Activated CD4-positive, alpha-beta T cell treated with anti-CD3 and anti-CD28 coated beads, Interleukin-2, amount 50 U/mL, for 1 hour (primary cell): ENCODE measurements around the gene CCDC146.
"Not testable (repeated sequence)": the region's sequence is repeated elsewhere in the genome, so short reads cannot be mapped to it uniquely, and the experiment has no call there.

ENCODE experiments used
- DNase-seq: peaks from one replicate; pipeline ENCODE4 v3.0.0-alpha.2; 2020

CCDC146 gene

DNA sequence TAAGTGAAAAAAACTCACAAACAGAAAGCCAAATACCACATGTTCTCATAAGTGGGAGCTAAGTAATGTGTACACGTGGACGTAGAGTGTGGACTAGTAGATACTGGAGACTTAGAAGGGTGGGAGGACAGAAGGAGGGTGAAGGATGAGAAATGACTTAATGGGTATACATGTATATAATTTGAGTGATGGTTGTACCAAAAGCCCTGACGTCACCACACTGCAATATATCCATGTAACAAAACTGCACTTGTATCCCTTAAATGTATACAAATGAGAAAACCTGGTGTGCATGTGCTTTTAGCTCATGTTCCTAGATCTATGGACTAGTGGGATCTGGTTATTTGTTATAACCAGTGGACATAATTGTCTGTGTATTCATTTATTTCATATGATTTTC is 125.7 kb downstream of the CCDC146 start:
- DNase-seq = no peak

DNA sequence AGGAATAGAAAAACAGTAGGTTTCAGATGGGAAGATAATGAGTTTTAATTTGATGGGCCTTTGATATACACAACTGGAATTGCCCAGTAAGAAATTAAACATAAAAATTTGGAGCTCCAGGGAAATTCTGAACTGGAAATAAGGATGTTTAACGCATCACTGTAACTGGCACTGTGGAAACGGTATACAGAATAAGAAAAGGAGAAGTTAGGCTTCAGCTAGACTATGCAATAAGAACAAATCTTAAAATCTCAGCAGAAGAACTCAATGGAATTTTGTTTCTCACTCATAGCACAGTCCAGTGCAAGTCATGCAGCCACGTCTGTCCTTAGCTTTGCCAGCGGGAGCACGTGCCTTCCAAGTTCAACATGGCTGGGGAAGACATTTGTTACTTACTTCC is 130.1 kb downstream of the CCDC146 start:
- DNase-seq = no peak

DNA sequence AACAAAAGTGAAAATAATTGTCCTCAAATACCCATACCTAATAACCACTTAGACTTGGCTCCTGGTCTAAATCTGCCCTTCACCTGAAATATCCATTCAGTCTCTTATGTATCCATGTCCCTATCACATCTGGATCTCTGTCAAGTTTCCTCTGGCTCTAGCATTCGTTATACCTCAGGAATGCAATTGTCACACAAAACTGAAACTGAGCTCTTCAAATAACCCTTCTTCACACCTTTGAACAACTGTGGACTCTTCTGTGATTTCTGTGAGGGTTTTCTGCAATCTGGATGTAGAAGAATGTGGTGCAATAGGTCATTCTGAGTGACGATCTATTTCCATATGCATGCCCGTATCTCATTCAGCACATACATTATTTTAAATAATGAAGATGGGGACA is 130.7 kb downstream of the CCDC146 start:
- DNase-seq = no peak

DNA sequence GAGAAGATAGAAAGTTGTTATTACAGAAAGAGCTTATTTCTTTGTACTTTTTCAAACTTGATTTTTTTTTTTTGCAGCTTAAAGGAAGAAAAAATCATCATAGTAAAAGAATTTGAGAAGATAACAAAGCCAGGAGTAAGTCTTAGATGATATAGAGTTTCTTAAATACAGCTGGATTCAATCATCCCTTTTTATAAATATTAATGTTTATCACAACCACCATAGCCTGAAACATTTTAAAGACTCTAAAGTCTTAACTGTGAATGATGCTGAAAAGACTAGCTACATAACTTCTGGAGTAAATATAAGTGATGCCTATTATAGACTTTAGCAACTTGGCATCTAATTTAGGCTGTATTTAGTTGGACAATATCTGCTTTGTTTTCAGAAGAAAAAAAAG is 132.0 kb downstream of the CCDC146 start:
- no peak for DNase-seq

DNA sequence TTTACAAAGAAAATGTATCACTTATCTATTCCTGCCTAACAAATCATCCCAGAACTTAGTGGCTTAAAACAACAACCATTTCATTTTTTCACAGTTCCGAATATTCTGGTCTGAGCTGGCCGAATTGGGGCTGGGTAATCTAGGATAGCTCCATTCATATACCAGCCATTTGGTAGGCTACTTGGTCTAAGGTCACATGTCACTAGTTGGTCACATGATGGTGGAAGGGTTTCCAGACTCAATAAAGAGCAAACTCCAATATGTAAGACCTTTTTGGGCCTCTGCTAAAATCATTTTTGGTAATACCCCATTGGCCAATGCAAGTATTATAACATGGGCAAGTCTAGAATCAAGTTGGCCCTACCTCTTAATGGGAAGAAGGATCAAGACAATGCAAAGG is 132.5 kb downstream of the CCDC146 start:
- DNase-seq = no peak

DNA sequence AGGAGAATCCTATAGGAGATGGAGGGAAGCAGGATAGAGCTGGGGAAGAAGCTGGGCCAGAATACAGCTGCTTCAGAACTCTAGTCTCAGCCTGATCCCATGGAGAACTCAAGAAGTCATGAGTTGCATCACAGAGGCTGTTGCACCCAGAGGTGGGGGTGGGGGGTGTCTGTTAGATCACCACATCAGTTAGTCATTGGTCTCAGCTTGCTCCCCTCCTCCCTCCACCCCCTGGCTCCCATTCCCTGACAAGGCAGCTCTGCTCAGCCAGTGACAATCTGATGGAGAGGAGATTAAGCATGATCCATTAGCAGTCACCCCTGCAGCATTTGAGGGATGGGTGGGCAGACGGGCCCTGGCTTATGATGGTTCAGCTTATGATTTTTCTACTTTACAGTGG is 135.6 kb downstream of the CCDC146 start:
- no peak for DNase-seq

DNA sequence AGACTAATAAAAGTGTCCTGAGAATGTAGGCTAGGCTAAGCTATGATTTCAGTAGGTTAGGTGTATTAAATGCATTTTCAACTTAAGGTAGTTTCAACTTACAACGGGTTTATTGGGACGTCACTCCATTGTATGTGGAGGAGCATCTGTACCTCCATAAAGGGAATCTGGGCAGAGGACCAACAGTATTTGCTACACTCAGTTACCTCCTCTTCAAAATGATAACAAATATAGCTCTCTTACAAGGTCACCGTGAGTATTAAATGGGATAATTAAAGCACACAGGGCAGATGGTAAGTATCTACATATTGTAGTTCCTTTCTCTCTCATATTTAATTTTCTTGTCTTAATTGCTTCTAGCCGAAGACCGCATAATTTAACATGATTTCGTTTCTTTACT is 136.2 kb downstream of the CCDC146 start:
- DNase-seq = no peak

DNA sequence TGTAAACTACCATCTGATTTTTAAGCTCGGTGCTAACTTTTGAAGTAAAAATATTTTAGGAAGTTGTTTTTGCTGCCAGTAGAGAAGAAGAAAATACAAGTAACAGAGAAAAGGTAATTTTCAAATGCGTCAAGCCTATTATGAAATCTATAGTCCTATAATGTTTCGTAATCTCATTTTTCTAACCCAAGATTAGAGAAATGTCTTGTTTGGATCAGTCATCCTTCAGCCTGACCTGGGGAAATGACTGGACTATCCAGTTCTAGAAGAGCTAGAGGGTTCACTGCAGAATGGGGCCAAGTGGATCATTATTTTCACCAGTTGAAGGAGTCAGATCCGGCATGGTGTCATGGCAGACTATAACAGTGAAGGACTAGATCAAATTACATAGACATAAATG is 139.9 kb downstream of the CCDC146 start:
- DNase-seq = no peak

DNA sequence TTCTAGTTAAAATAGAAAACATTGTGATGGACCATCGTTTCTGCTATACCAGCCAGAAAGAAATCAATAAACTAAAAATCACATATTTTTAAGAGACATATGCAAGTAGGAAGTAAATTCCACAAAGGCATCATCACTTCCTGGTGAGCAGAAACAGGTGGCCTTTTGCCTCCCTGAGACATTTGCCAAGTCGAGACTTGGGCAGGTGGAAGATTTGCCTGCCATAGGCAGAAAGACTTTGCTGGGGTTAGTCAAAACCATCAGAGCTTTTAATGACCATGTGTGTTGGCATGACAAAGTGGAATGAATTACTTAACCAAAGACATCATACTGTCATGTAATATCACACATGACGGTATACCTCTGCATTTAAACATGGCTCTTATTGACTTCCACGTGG is 143.3 kb downstream of the CCDC146 start:
- DNase-seq = no peak

DNA sequence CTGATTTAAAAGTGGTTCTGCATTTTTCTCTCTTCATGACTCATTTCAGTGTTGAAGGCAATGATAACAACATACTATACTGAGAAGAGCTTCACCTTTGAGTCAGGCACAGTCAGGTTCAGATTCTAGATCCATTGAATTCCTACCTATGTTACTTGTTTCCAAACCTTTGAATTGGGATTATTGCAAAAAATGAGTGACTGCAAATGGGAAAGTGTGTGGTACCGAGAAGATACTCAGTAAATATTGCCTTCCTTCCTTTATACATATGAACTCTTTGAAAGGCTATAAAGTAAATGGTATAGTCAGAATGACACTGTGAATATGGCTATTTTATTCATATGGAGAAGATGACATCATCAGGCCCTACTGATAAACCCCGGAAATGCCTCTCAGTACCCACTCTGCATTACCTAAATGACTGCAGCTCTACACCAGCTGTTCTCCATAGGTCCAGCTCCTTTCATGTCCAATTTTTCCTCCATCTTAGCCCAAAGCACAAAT is 143.9 kb downstream of the CCDC146 start:
- DNase-seq = no peak

DNA sequence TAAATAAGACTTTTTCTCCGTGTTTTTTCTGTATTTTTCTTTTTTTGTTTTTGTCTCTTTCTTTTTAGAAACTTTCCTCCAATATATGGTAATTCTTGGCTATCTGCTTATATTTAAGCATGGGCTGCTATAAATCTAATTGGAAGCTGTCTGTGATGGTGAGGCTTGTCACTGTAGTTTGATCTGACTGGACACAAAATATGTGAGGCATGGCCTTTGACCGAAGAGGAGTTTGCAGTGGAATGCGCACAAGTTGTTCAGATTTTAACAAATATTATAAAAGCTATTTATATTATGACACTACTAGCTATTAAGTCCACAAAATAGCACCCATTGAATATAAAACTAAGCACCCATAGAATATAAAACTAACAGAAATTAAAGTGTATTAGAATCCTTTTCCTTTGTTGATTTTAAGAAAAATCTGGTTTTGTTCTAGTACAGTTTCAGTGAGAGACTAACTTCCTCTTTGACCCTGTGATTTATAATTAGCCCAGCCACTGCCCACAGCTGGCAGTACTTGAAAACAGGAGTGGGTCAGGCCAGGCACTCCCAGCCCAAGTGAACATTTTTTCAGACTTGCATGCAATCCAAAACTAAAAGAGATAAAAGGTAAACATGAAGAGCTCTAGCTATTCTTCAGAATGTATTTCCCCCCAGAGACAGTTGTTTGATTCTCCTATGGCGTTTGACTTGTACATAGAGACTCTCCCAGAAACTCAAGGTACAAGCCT is 147.1 kb downstream of the CCDC146 start:
- DNase-seq = no peak

DNA sequence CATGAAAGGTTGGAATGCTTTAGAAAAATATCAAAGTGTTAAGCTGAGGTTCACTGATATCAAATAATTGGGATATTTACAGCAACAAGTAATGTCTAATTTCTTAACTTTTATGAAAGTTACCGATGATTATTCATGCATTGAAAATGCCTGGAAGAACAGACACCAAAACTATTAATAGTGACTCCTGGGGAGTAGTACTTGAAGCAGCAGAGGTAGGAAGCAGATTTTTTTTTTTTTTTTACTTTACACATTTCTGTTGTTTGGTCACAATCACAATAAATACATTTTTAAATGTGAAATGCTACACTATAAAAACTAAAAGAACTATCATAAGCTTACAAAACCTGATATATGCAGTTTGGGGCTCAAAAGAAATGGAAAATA is 147.7 kb downstream of the CCDC146 start:
- DNase-seq = no peak

DNA sequence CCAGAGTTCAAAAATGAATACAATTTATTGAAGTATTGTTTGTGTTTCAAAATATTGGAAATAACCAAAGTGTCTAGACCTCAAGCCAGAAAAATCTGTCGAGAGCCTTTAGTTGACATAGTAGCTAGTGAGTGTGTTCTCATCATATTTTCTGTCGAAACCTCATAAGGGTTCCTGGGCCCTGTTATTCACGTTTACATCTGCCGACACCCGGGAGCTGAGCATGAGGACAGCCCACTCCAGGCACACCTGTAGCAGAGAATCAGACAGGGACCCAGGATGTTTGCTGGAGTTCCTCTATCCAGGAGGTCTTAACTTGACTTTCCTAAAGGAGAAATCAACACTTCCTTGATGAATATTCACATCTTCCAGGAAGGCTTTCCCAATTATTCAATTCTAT is 149.4 kb downstream of the CCDC146 start:
- DNase-seq = no peak

DNA sequence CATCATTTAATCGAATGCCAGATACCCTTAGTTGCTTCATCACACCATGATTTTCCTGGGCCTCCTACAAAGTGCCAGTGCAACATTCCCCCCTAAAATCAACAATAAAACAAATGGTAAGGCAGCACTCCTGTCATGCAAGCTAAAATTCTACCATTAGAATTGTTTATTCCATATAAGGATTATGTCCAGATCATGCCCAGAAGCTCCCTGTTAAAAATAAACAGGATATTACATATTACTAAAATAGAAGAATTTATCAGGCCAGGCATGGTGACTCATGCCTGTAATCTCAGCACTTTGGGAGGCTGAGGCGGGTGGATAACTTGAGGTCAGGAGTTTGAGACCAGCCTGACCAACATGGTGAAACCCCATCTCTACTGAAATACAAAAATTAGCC is 153.2 kb downstream of the CCDC146 start:
- not testable (repeated sequence) for DNase-seq

DNA sequence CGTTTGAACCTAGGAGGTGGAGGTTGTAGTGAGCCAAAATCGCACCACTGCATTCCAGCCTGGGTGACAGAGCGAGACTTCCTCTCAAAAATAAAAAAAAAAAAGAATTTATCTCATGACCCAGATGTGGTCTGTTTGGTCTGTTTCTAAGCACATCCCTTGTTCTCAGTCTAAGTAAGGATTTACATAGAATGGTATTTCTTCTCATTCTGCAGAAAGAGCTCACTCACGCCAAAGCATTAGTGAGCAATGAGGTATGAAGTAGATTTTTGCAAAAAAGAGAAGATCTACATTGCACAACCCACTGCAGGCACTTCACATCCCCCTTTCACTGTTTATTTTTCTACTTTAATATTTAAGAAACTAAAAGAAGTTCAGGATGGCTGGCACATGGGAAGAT is 153.7 kb downstream of the CCDC146 start:
- no peak for DNase-seq

DNA sequence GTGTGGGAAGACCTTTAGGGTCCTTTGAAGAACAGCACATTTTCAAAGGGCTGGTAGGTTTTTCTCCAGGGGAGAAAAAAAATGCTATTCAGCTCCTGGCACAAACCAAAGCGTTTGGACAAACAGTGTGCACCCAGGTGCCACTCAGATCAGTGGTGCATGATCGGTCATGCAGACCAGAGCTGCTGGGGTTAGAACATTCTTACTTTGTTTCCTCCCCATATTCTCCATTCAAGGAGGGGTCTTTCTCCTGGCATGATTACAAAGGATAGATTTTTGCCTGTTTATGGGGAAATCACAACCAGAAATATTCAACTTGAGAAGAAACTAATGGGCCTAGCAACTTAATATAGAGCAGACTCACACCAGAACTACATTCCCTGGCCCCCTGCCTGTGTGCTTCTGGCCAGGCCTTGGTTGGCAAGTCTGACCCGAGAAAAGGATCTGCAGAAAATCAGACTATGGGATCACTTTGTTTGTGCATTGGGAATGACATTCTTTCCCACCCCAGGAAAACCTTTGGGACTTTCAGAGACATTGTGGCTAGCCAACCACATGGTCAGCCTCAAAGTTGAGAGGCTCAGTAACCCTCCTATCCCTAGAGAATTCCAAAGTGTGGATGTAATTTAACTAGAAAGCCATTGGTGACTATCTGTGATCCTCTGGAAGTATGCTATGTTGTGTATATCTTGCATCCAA is 159.5 kb downstream of the CCDC146 start:
- no peak for DNase-seq

DNA sequence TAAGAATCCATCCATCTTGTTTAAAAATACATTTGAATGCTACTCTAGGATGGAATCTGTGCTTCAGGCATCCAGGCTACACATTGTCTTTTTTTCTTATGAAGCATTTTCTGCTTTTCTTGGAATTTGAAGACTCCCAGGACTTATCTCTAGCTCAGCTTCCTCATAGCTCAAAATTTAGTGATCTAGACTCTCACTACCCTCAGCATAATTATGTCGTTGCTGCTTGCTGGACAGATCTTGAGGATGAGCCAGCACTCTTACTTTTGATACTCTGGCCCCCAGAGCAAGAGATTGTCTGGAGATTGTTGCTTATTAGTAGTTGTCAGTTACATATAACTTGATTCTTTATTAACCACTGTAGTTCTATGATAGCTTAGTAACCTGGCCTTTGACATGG is 160.5 kb downstream of the CCDC146 start:
- DNase-seq = no peak

DNA sequence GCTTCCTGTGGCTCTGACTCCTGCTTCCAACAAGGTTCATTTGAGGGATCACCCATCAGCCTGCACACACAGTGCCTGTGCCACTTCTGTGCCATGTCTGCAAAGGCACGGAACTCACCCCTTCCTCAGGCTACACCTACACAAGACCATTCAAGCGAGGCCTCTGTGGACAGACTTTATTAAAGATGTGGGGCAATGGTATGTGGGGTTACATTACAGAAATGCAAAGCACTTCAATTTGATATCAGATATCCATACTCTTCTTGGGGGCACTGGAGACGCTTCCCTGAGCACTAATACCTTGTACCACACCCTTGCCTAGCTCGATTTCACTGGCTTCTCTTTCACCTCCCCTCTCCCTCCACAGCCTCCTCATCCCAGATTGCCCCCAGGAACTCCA is 161.6 kb downstream of the CCDC146 start:
- no peak for DNase-seq

DNA sequence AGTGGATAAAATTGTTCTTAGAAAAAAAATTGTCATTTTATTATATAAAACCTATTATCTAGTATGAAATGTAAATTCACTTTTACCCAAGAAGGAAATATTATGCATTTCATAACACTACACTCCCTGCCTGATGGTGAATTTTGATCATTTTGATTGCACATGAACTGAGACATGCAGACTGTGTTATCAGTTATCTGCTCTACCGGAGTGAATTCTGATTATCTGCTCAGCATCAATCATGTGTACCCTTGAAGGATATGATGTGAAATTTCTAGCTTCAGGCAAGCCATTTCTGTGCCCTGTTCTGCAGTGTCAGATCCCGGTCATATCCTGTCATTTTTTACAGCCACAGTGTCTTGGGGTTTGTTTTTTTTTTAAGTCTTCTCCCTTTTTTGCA is 162.2 kb downstream of the CCDC146 start:
- no peak for DNase-seq

DNA sequence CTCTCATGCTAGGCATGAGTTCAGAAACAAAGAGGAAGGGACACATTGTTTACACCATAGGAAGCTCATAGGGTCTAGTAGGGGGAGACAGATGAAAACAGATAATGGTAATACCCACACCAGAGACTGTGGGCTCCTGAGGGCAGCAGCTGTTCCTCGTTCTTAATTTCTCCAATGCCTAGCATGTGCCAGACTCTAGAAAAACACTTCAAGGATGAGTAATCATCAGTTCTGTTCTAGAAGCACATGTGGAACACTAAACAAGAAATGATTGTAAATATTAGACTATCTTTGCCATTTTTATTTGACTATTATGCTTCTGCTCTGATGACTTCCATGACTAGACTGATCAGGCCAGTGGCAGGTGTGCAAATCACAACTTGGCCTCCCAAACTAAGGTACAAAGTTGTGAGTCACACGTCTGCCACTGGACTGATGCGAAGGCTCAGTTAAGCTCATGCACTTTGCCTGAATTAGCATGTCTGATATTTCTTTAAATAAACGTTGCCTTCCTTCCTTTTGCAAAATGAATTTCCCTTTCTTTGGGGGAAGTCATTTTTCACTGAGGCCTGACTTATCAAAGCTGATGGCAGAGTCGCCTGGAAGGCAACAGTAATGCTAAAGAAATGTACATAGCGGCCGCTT is 166.4 kb downstream of the CCDC146 start:
- DNase-seq = no peak

DNA sequence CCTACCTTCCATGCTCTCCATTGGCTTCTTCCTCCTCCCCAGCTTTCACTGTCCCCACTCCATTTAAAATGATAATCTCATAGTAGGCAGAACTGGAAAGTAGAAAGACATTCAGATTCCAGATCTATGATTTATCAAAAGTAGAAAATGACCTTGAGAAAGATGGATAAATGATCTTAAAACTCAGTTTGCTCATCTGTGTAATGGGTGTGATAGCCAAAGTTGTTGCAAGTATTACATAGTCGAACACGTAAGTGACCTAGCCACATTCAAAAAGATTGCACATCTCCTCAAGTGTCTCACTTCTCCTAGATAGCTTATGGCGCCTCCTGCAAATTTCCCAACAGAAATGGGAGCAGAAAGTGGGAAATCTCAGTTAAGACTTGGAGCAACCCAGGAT is 167.0 kb downstream of the CCDC146 start:
- DNase-seq = no peak

DNA sequence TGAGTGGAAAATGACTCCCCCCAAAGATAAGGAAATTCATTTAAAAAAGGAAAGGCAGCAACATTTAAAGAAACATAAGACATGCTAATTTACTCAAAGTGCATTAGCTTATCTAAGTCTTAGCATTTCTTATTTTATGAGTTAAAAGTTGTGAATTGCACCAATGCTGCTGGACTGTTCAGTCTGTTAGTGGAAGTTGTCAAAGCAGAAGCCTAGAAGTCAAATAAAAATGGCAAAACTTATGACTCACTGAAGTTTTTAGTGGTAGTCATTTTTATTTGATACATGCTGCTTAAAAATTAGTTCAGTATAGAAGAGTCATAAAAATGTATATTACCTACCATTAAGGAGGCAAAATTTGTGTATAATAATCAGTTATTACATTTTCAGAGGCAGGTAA is 168.0 kb downstream of the CCDC146 start:
- DNase-seq = no peak

DNA sequence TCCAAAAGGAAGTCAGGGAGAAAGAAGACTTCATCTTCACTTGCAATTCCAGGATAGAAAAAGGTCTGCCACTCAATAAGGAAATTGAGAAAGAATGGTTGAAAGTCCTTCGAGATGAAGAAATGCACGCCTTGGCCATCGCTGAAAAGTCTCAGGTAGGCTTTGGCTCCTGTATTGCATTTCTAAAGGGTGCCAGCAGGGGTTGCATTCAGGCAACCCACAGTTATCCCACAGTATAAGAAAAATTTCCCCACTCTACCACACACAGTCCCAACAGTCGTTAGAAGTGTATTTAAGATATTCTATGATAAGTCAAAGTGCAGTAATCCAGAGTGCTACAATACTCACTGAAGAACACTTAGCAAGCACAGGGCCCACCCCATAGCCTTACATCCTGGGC is 170.6 kb downstream of the CCDC146 start:
- no peak for DNase-seq

DNA sequence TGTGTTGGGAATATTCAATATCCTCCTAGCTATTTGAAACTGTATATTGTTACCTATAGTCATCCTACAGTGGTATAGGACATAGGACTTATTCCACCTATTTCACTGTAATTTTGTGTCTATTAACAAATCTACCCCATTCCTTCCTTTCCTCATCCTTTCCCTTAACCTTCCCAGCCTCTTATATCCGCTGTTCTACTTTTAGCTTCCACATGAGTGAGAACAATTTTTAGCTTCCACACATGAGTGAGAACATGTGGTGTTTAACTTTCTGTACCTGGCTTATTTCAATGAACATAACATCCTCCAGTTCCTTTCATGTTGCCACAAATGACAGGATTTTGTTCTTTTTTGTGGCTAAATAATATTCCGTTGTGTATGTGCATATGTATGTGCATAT is 173.1 kb downstream of the CCDC146 start:
- no peak for DNase-seq
